Islet precursor cell (in vitro differentiated cells): Measurements from ENCODE around the gene COL23A1.

Source experiments
- DNase-seq: peaks from one replicate; pipeline ENCODE4 v3.0.0-alpha.2; 2018

Gene COL23A1

GRCh38 chr5:178469975-178470759, 120.0 kb downstream of the COL23A1 start:
- no peak for DNase-seq

DNA sequence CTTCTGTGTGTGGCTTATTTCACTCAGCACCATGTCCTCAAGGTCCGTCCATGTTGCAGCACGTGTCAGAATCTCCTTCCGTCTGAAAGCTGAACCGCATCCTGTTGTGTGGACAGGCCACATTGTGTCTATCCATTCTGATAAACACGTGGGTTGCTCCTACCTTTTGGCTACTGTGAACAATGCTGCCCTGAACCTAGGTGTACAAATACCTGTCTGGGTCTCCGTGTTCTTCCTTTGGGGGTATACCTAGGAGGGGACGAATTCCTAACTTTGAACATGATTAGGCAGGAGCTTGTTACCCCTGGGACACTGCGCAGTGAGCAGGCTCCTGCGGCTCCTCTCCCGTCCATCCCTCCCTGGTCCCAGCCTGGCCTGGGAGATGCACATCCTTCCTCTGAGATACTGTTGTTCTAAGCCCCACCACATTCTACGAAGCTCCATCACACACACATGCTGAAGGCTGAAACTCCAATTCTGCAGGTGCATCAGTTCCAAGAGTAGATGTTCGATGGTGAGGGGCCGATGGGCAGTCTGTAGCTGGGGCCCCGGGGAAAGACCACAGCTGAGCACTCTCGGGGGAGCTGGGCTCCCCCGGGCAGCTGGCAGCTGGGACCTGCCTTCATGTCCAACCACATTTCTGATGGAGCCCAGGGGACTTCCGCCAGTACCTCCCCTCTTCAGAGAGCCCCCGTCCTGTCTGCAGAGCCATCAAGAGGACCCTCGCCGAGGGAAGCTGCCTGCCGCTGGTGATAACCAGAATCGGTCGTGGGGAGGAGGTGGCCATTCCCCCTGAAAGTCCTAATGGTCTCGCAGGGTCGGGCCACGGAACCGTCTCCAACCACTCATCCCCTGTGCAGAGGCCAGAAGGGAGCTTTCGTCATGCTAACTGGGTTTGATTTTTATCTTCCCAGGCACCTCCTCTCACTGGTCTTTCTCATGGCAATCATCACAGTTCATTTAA, 120.9 kb downstream of the COL23A1 start:
- DNase-seq: no peak

DNA sequence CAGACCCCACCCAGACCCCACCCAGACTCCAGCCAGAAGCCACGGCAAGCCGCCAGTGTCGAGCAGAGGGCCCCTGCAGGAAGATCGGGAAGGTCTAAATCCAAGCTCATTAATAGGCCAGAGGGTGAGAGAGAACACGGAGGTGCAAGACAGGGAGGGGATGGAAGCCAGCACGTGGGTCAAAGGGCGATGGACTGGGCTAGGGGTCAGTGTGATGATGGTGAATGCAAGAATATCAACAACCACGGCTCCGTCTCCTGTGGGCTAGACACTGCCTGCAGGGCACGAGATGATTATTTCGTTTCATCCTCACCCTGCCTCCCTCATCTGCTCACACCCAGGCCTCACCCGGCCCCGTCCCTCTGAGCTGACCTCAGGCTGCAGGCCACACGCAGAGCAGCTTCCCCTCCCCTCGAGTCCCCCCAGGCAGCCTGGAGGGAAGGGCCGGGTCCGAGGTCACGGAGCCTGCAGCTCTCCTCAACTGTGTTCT, 122.0 kb downstream of the COL23A1 start:
- no peak for DNase-seq

DNA sequence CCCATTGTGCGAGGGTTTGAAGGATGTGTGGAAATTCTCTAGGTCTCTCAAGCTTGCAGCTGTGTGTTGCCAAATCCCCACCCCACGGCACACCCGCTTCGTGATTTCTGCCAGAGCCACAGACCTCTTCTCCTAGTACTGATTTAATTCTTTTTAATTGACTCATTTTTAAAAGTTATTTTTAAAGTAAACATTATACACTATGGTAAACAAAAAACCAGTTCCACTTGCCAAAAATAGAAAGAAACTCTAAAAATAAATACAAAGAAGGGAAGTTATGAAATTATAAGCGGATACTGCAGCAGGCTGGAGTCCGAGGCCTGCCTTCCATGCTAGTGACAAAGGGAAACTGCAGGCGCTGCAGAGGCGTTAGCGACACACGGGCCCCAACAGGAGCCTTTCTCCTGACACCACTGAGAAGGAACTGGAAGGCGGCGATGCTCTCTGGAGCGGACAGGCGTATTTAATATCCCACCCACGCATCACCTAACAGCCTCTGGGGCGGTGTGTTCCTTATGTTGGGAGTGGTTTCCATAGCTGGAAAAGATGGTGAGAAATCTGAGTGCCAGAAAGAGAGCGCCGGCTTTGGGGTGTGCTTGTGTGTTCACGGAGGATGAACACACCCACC, 122.5 kb downstream of the COL23A1 start:
- no peak for DNase-seq

- no peak for DNase-seq
Observed at GRCh38 chr5:178467205-178467567, 123.0 kb downstream of the COL23A1 start.

DNA sequence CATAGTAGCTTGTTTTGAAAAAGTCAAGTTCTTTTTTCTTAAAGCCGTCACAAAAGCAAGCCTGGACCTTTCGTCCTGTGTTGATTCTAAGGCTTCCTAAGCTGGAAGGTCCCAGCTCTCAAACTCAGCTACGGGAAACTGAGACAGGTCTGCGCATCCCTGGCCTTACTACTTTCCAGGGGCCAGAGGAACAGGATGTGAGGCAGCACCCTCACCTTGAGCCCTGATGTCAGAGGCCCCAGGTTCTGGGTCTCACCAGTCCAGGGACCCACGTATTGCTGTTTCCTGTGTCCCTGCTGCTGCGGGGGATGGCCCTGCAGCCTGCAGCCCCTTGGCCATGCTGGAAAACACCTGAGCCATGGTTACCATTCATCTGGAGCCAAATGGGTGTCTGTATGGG, 123.9 kb downstream of the COL23A1 start:
- DNase-seq: no peak

DNA sequence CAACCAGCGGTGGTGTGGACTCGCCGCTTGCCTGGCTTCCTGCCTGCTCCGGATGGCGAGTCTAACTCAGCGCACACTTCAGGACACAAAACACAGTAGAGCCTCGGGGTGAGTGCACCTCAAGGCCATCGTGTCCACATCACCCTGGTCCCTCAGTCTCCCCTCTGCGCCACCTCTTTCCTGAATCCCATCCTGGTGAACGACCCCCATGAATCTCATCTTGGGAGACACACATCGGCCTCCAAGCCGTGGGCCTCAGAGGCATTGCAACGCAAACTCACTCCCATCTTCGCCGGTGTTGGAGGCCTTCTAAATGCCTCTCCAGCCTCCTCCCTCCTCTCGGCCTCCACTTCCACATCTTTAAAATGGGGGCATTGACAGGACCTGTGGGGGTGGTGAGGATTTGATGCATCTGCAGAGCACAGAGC, 124.3 kb downstream of the COL23A1 start:
- no peak for DNase-seq

- DNase-seq: no peak
Observed at GRCh38 chr5:178465228-178465860, 124.8 kb downstream of the COL23A1 start.

GRCh38 chr5:178464431-178465048, 125.7 kb downstream of the COL23A1 start:
- no peak for DNase-seq

DNA sequence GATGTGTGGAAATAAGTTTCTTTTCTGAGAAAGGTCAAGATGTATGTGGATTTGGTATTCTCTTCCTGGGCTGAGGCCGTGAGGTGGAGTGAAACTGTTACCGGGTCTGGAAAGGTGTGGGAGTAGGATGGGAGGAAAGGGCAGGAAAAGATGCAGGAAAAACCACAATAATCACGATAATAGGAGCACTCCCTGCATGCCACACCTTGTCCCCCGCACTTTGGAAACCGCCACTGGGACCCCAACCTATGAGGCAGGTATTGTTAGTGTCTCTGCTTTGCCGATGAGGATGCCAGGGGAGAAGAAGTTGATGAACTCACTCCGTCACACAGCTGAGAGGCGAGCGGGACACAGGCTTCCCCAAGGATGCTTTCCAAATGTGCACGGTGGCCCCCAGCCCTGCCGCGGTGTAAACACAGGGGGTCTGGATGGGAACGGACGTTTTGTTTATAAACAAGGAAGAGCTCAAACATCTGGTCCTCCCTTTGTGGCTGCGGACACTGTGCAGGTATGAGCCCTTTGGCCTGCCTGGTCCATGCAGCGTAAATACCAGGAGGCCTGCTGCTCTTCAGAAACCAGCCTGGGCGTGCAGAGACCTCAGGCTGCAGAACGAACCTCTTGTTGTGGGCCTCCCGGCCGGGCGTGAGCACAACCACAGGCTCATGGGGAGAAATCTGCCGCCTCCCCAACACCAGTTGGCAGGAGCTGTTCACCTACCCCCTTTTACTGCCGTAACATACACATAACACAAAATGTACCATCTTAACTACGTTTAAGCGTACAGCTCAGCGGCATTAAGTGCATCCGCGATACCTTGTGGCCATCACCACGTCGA, 126.7 kb downstream of the COL23A1 start:
- DNase-seq: no peak

- DNase-seq: no peak
Observed at GRCh38 chr5:178462816-178463215, 127.4 kb downstream of the COL23A1 start.

- DNase-seq: no peak
Observed at GRCh38 chr5:178462076-178462475, 128.1 kb downstream of the COL23A1 start.

DNA sequence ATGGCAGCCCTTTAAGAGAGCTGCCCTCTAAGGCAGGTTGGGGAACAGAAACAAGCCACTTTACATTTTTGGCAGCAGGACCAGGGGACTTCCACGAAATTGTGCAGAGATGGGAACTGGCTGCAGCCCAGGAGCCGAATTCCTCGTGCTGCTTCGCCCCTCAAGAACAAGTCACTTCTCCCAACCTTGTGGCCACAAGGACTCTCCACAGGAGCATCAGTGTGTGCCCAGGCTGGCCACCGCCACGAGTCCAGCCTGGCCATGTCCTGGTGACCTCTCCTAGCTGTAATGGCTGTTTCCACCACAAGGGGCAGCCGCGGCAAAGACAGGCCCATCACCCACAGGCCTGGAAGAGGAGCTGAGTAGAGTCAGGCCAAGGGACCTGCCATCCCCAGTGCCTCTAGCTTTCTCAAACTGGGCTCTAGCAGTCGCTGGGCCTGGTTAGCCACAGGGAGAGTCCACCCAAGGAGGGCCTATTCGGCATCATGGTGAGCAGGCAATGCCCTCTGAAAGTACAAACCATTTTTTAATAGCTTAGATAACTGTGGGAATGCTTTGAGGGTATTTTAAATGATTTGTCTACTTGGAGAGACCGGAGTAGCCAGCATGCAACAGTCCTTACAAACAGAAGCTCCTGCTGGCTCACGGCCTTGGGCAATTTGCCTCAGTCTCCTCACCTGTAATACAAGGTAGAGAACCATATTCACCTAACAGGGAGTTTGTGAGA, 129.0 kb downstream of the COL23A1 start:
- peak; percentile 94 for DNase-seq

DNA sequence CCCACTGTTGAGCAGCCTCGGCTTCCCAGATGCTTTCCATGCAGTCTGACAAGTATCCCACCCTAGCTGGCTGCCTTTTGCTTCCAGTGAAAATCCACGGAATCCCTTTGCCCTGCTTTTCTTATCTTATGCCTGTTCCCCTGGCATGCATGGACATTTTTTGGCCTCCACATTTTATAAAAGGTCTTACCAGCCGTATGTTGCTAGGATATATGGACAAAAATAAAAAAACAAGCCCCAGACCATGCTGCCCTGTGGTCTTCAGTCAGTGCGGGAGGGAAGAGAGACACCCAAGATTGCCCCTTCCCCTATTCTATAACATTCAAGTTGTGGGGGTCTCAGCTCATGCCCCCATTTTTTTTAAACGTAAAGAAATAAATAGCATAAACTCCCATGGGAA, 129.6 kb downstream of the COL23A1 start:
- peak; percentile 12 for DNase-seq

GRCh38 chr5:178460174-178460573, 130.0 kb downstream of the COL23A1 start:
- DNase-seq: no peak

- no peak for DNase-seq
Observed at GRCh38 chr5:178458140-178458539, 132.1 kb downstream of the COL23A1 start.

- no peak for DNase-seq
Observed at GRCh38 chr5:178457471-178457870, 132.7 kb downstream of the COL23A1 start.

DNA sequence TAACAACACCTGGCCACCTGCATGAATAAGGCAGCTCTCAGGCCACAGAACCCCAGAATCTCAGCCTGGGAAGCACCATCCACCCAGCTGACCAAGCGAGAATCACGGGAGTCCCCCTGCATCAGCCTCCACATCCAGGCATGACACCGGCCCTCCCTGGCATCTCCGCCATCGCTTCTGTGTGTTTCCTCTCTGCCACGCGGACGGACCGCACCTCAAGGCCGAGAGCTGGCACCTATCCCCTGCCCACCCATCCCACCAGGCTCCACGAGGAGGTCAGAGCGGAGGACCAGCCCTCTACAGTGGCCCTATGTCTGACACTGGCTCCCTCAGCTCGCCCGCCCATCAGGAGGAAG, 134.7 kb downstream of the COL23A1 start:
- peak; percentile 36 for DNase-seq

DNA sequence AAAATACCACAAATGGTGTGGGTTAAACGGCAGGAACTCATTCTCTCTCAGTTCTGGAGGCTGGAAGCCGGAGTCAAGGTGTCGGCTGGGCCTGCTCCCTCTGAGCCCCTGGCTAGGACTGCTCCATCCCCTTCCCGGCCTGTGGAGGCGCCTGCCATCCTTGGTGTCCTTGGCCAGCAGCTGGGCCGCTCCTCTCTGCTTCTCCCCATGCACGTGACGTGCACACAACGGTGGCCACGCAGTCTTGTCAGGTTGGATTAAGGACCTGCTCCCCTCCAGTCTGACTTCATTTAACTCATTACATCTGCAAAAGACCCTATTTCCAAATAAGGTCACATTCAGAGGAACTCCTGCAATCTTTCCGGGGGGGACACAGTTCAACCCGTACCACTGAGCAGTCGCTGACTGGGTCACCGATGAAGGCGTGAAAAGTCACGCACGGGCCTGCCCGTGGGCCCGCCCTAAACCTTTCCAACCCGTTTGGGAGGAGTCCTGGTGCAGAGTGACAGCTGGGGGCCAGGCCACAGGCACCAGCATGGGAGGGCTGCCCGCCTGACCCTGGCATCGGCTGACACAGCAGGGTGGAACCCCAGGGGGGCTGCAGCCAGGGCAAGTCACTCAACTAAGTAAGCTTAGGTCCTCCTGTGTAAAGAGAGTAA, 135.2 kb downstream of the COL23A1 start:
- DNase-seq: peak; percentile 47

DNA sequence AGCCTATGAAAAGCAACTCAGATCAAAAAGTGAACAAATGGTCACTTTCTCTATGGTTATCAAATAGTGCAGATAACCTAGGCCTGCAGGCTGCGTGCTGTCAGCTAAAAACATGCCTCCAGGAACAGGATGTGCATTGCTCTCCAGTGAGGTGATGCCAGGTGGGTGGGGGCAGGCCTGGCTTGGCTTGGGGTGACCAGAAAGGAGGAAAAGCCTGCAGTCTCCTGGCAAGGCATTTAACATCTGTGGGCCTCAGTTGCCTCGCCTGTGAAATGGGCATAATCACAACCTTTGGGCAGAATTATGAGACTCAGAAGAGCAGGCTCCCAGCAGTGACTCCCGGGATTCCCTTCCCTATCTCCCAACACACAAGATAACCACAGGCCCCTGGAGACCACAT, 135.9 kb downstream of the COL23A1 start:
- peak; percentile 59 for DNase-seq
